Measurements from ENCODE around the gene SLC6A1.

The SLC6A1 gene

DNA sequence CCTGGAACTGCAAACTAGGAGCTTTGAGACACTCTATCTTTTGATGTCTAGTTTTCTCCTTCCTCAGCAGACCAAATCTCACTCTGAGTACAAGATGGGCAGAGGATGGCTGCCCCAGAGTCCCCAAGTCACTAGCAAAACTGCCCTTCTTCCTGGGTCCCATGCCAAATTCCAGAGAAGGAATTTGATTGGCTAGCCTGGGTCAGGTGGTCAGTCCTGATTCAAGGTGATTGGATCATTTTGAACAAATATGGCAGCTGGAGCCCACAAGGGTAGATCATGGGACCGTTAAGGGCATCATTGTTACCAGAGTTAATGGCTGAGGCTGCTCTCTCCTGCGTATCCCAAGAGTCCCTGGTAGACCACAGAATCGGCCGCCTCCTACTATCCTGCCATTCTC is 21.7 kb downstream of the SLC6A1 start:
- Histone ChIP-seq H3K27me3 (ENCODE audit: low read length) (no peaks in the 10 kb centered on the region), H3F3A (ENCODE audit: insufficient read depth) (no peaks in the 10 kb centered on the region), H3K36me3 (ENCODE audit: low read length) (no peaks in the 10 kb centered on the region), H4K20me1 (ENCODE audit: low read depth, low read length) (no peaks in the 10 kb centered on the region), H3K4me3 (ENCODE audit: insufficient read depth, low read length, poor library complexity, severe bottlenecking) (no peak overlapping the region), H3K4me2 (ENCODE audit: low read depth, low read length, poor library complexity, severe bottlenecking) (no peak overlapping the region), H3K27ac (ENCODE audit: low read depth, low read length) (no peak overlapping the region), H3K9me3 (ENCODE audit: insufficient read depth, low read length) (no peaks in the 10 kb centered on the region), H2AFZ (ENCODE audit: low read depth, low read length, severe bottlenecking) (no peak overlapping the region), H3K79me2 (ENCODE audit: insufficient read depth, low read length) (no peaks in the 10 kb centered on the region), H3K9ac (ENCODE audit: low read length) (no peak overlapping the region), H3K9me2 (replicated peaks; ENCODE audit: insufficient read depth, low read length) (no peaks in the 10 kb centered on the region)
- TF ChIP-seq, protein P1, sequence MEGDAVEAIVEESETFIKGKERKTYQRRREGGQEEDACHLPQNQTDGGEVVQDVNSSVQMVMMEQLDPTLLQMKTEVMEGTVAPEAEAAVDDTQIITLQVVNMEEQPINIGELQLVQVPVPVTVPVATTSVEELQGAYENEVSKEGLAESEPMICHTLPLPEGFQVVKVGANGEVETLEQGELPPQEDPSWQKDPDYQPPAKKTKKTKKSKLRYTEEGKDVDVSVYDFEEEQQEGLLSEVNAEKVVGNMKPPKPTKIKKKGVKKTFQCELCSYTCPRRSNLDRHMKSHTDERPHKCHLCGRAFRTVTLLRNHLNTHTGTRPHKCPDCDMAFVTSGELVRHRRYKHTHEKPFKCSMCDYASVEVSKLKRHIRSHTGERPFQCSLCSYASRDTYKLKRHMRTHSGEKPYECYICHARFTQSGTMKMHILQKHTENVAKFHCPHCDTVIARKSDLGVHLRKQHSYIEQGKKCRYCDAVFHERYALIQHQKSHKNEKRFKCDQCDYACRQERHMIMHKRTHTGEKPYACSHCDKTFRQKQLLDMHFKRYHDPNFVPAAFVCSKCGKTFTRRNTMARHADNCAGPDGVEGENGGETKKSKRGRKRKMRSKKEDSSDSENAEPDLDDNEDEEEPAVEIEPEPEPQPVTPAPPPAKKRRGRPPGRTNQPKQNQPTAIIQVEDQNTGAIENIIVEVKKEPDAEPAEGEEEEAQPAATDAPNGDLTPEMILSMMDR (IDR thresholded peaks at IDR 0.05; ENCODE audit: insufficient read depth, low read length, poor library complexity, severe bottlenecking), result no peak

DNA sequence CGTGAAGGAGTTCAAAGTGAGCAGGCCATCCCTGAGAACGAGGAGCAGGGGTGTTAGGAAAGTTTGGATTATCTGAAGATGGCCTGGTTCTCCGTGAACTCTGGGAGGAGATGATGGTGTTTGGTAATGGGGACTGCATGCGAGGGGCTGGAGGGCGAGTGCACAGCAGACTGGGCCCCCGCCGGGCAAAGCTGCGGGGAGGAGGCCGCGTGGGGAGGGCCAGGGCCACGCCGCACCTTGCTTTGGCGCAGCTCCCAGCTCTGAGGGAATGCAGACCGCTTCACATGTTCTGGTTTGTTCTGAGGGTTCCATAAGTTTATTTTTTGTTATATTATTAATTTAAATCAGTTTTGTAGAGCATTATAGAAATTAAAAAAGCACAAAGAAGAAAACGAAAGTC is 22.2 kb downstream of the SLC6A1 start:
- H3K4me3 ChIP-seq (ENCODE audit: insufficient read depth, low read length, poor library complexity, severe bottlenecking), result no peak overlapping the region
- no peak overlapping the region for H2AFZ ChIP-seq (ENCODE audit: low read depth, low read length, severe bottlenecking)
- H4K20me1 ChIP-seq (ENCODE audit: low read depth, low read length), result no peaks in the 10 kb centered on the region
- no peak overlapping the region for H3K27ac ChIP-seq (ENCODE audit: low read depth, low read length)
- H3K9me2 ChIP-seq (replicated peaks; ENCODE audit: insufficient read depth, low read length), result no peaks in the 10 kb centered on the region
- no peaks in the 10 kb centered on the region for H3K27me3 ChIP-seq (ENCODE audit: low read length)
- H3F3A ChIP-seq (ENCODE audit: insufficient read depth), result no peaks in the 10 kb centered on the region
- H3K9ac ChIP-seq (ENCODE audit: low read length), result no peak overlapping the region
- no peak overlapping the region for H3K4me2 ChIP-seq (ENCODE audit: low read depth, low read length, poor library complexity, severe bottlenecking)
- no peaks in the 10 kb centered on the region for H3K79me2 ChIP-seq (ENCODE audit: insufficient read depth, low read length)
- no peaks in the 10 kb centered on the region for H3K36me3 ChIP-seq (ENCODE audit: low read length)
- no peaks in the 10 kb centered on the region for H3K9me3 ChIP-seq (ENCODE audit: insufficient read depth, low read length)
- no peak for TF ChIP-seq EZH2phosphoT487 (conservative IDR thresholded peaks at IDR 0.05; ENCODE audit: low read length)
- TF ChIP-seq, protein P1 (IDR thresholded peaks at IDR 0.05; ENCODE audit: insufficient read depth, low read length, poor library complexity, severe bottlenecking), result no peak

DNA sequence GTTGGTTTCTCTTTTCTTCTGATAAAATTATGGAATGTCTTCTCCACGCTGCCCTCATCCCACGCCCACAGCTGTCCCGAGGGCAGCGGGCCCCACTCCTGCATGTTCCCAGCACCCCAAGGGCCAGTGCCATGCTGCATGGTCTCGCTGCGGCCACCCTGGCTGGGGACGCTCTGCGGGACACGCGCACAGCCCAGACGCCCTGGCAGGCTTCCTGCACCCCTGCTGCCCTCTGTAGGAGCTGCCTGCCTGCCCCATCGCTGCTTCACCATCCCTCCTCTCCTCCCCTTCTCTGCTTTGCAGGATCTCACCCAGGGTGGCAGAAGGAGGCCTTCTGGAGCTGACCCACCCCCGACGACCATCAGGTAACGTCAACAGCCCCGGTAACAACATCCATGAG is 22.8 kb downstream of the SLC6A1 start:
- H3K36me3 ChIP-seq (ENCODE audit: low read length), result no peaks in the 10 kb centered on the region
- no peaks in the 10 kb centered on the region for H3K9me3 ChIP-seq (ENCODE audit: insufficient read depth, low read length)
- TF ChIP-seq EZH2phosphoT487 (conservative IDR thresholded peaks at IDR 0.05; ENCODE audit: low read length), result no peak
- TF ChIP-seq, protein P1 (IDR thresholded peaks at IDR 0.05; ENCODE audit: insufficient read depth, low read length, poor library complexity, severe bottlenecking), result no peak
- no peak overlapping the region for H3K4me3 ChIP-seq (ENCODE audit: insufficient read depth, low read length, poor library complexity, severe bottlenecking)
- H3K79me2 ChIP-seq (ENCODE audit: insufficient read depth, low read length), result no peaks in the 10 kb centered on the region
- H4K20me1 ChIP-seq (ENCODE audit: low read depth, low read length), result no peaks in the 10 kb centered on the region
- H3K27ac ChIP-seq (ENCODE audit: low read depth, low read length), result no peak overlapping the region
- H3K9me2 ChIP-seq (replicated peaks; ENCODE audit: insufficient read depth, low read length), result no peaks in the 10 kb centered on the region
- H2AFZ ChIP-seq (ENCODE audit: low read depth, low read length, severe bottlenecking), result no peak overlapping the region
- H3F3A ChIP-seq (ENCODE audit: insufficient read depth), result no peaks in the 10 kb centered on the region
- H3K9ac ChIP-seq (ENCODE audit: low read length), result no peak overlapping the region
- no peaks in the 10 kb centered on the region for H3K27me3 ChIP-seq (ENCODE audit: low read length)
- no peak overlapping the region for H3K4me2 ChIP-seq (ENCODE audit: low read depth, low read length, poor library complexity, severe bottlenecking)

DNA sequence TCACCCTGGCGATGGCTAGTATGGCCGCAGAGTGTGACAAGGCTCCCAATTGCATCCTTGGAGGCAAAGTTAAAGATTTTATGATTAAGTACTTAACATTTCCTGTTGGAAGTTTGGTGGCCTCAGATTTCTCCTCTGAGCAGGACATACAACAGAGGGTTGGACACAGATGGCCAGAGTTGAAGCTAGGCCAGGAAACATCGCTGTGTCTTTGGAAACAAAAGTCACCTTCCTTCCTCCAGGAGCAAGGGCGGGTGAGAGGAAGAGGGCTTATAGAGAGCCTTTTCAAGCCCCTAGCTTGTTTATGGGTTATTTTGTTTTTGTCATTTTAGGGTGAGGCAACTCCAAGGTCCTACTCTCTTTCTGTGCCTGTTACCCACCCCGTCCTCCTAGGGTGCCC is 24.2 kb downstream of the SLC6A1 start:
- Histone ChIP-seq H3K4me3 (ENCODE audit: insufficient read depth, low read length, poor library complexity, severe bottlenecking) (no peak overlapping the region), H3K36me3 (ENCODE audit: low read length) (no peaks in the 10 kb centered on the region), H3F3A (ENCODE audit: insufficient read depth) (no peaks in the 10 kb centered on the region), H3K9me3 (ENCODE audit: insufficient read depth, low read length) (no peaks in the 10 kb centered on the region), H3K27me3 (ENCODE audit: low read length) (no peaks in the 10 kb centered on the region), H3K9ac (ENCODE audit: low read length) (no peak overlapping the region), H2AFZ (ENCODE audit: low read depth, low read length, severe bottlenecking) (no peak overlapping the region), H3K27ac (ENCODE audit: low read depth, low read length) (no peak overlapping the region), H4K20me1 (ENCODE audit: low read depth, low read length) (no peaks in the 10 kb centered on the region), H3K4me2 (ENCODE audit: low read depth, low read length, poor library complexity, severe bottlenecking) (no peak overlapping the region), H3K9me2 (replicated peaks; ENCODE audit: insufficient read depth, low read length) (no peaks in the 10 kb centered on the region), H3K79me2 (ENCODE audit: insufficient read depth, low read length) (no peaks in the 10 kb centered on the region)
- TF ChIP-seq, protein P1 (IDR thresholded peaks at IDR 0.05; ENCODE audit: insufficient read depth, low read length, poor library complexity, severe bottlenecking), result no peak
- TF ChIP-seq EZH2phosphoT487 (conservative IDR thresholded peaks at IDR 0.05; ENCODE audit: low read length), result no peak

All from SU-DHL-6 (cell line).